GM19240 (cell line): ENCODE data around the gene VPS33A.
"Not testable (repeated sequence)": the region's sequence is repeated elsewhere in the genome, so short reads cannot be mapped to it uniquely, and the experiment has no call there.

Experiments
- DNase-seq: peaks from one replicate; pipeline ENCODE4 v3.0.0; 2011; ENCODE audit warnings: low spot score; ENCODE audit not compliant: insufficient read length

VPS33A gene

GRCh38 chr12:122258462-122258861 is 7.8 kb downstream of the VPS33A start:
- not testable (repeated sequence) for DNase-seq

- DNase-seq = no peak
Measured at GRCh38 chr12:122250536-122250935, 15.8 kb downstream of the VPS33A start.

GRCh38 chr12:122250047-122250446 is 16.2 kb downstream of the VPS33A start:
- no peak for DNase-seq

DNA sequence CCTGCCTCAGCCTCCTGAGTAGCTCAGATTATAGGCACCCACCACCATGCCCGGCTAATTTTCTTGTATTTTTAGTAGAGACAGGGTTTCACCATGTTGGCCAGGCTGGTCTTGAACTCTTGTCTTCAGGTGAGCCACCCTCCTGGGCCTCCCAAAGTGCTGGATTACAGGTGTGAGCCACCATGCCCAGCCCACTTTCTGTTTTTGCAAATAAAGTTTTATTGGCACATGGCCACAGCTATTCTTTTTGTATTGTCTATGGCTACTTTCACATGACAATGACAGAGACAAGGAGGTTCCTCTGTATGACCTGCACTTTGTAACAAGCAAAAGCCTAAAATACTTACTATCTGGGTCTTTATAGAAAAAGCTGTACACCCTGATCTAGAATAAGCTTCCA is 20.7 kb downstream of the VPS33A start:
- no peak for DNase-seq

GRCh38 chr12:122244565-122245371 is 21.5 kb downstream of the VPS33A start:
- DNase-seq = no peak

- no peak for DNase-seq
Measured at GRCh38 chr12:122243965-122244364, 22.3 kb downstream of the VPS33A start.

DNA sequence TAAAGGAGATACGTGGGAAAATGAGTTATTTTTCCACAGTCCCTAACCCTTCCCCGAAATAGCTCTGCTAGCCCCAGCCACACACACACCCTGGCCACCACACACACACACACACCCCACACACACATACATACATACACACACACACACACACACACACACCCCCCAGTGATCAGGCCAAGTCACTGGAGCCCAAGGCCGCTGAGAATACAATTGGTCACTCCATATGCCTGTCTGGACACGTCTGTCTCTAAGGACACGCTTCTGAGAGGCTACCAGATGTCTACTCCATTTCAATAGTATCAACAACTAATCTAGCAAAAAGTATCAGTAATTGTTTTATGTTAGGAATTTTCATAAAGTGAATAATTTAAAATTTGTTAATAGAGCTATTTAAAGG is 27.4 kb downstream of the VPS33A start:
- no peak for DNase-seq

DNA sequence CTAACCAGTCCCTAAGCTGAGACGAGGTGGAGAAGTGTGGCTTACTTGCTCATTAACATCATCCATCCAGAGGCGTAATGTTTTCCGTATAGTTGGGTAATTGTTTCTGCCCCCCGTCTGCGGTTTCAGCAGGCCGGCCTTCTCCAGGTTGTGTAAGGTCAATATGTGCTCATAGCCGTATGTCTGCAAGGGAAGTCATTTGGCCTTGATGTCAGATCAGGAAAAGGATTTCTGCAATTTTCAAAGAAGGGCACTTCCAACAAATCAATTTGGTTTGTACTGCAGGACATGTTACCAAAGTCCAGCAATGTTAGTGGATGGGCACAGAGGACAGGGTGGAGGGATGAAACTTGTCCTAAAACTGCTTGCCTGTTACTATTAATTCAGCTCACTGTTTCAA is 30.6 kb downstream of the VPS33A start:
- no peak for DNase-seq

DNA sequence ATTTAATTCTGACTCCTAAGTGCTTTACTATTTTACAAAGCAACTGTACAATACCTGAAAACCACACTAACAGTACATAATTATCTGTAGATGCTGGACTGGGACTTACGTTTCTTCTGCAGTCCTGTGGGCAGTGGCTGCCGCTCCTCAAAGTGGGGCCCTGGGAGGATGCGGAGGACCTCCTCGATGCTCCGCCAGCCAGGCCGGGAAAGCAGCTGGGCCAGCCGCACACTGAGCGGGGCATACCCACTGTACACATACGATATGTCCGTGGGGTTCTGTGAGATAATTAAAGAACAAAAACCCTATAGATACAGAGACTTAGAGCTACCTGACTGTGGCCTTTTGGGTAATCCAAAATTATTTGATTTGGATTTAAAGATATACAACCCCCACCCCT is 33.6 kb downstream of the VPS33A start:
- no peak for DNase-seq

GRCh38 chr12:122230798-122231197 is 35.5 kb downstream of the VPS33A start:
- DNase-seq = no peak

DNA sequence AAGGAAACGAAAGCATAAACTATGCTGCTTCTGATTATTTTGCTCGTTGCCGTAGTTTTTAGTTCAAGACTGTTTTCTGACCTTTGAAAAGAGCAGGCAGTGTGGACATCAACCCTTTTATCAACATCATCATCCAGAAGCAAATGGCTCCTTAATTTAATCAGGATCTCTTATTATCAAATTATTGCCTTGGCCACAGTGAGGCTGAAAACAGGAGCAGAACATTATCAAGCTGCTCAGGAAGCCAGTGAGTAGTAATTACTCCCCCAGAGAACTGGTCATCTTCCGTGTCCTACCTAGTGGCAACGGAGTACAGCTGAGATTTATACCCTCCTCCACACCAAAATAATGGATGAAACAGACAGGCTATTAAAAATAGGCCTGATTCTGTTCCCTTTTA is 38.2 kb downstream of the VPS33A start:
- no peak for DNase-seq

DNA sequence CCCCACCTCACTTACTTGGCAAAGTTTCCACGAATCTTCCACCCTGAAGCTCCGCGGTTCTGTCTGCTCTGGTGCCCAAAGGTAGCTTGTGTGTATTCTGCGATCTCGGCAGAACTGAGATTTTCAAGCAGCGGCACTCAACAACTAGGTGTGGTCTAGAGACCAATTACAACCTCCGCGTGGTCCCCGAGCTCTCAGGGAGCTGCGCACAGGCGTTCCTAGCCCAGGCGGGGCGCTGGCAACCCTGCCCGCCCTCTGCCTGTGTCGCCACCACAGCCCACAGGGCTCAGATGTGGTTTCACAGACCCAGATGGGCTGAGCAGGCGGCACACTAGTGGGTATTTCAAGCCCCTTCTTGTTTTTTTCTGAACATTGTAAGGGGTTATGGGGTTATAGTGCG is 39.0 kb downstream of the VPS33A start:
- no peak for DNase-seq

GRCh38 chr12:122226366-122227125 is 39.7 kb downstream of the VPS33A start:
- no peak for DNase-seq

DNA sequence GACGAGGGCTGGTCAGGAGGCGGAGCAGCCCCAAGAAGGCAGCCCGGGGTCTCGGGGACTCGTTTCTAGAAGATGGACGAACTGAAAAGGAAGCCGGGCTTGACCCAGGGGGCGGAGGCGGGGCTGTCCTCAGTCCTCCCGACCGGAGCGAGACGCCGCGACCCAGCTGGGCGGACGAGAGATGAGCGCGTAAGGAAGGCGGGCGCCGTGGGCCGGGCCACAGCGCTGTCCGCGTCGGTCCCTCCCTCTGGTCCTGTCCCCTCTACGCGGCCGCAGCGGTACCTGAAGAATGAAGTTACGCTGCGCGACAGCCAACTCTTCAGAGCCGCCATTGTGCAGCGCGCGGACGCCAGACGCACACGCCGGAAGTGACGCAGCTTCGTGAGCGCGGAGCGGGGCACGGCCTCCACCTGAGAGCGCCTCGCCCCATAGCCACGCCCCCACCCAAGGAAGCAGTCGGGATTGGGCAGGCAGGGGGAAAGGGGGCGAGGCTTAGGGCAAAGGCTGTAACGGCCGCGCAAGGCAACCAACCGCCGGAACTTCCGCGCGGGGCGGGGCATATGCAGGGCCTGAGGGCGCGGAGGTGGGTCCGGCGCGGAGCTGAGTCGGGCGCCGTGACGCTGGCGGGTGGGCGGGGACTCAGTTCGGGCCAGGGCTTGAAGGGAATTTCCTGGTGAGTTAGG is 40.5 kb downstream of the VPS33A start, which contains the start of gene DIABLO:
DIABLO (minus strand) TSS at position 370 of the 683 bp plus-strand sequence; CDS start at position 332, 38 bp downstream.
- DNase-seq = peak; percentile 83

DNA sequence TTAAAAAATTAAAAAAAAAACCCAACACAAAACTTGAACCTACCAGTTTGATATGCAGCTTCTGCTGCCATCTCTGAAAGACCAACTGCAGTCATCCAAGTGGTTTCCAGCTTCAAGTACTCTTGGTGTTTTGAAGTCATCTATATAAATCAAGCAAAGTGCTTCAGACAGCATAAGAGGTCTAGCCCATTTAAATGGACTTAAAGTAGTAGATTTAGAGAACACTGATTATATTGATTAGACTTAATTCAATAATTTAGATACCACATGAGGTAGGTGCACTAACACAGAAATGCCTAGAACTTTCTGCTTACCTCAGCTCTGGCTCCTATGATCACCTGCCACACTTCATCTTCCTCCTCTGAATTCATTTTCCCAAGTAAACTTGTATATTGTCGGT is 49.8 kb downstream of the VPS33A start:
- no peak for DNase-seq

GRCh38 chr12:122215771-122216170 is 50.5 kb downstream of the VPS33A start:
- DNase-seq = no peak

GRCh38 chr12:122208073-122208820 is 58.0 kb downstream of the VPS33A start:
- no peak for DNase-seq

GRCh38 chr12:122207391-122207790 is 58.9 kb downstream of the VPS33A start:
- DNase-seq = no peak

- DNase-seq = no peak
Measured at GRCh38 chr12:122206976-122207375, 59.3 kb downstream of the VPS33A start.

- DNase-seq = no peak
Measured at GRCh38 chr12:122206111-122206881, 60.0 kb downstream of the VPS33A start.
